ENCODE measurements around the gene BMP2K.

- TF ChIP-seq CTCF (IDR thresholded peaks at IDR 0.05; ENCODE audit: low read depth, low read length) (no peak), POLR2A (IDR thresholded peaks at IDR 0.05; ENCODE audit: extremely low read depth, insufficient read length) (no peak), MAX (IDR thresholded peaks at IDR 0.05; ENCODE audit: low read depth, low read length) (no peak), MYC (IDR thresholded peaks at IDR 0.05; ENCODE audit: low read depth, low read length) (no peak)
Observed at GRCh38 chr4:78923464-78924312, 147.5 kb downstream of the BMP2K start.
